D721Med (cell line): ENCODE measurements around the gene BAX.

Experiments used
- DNase-seq: peaks from one replicate; pipeline ENCODE4 v3.0.0; 2011; ENCODE audit warnings: low spot score; ENCODE audit not compliant: insufficient read length
- FAIRE-seq: peaks from 2 replicates; lab custom pipeline; 2011; peaks lifted over from hg19 to GRCh38; lab: Jason Lieb, UNC
- TF ChIP-seq, protein P1 (sequence below): IDR thresholded peaks from 2 replicates; pipeline ENCODE4 v1.5.1; 2012; ENCODE audit warnings: mild to moderate bottlenecking, control low read depth; ENCODE audit not compliant: insufficient read depth; ENCODE audit errors: missing control alignments

The BAX gene

DNA sequence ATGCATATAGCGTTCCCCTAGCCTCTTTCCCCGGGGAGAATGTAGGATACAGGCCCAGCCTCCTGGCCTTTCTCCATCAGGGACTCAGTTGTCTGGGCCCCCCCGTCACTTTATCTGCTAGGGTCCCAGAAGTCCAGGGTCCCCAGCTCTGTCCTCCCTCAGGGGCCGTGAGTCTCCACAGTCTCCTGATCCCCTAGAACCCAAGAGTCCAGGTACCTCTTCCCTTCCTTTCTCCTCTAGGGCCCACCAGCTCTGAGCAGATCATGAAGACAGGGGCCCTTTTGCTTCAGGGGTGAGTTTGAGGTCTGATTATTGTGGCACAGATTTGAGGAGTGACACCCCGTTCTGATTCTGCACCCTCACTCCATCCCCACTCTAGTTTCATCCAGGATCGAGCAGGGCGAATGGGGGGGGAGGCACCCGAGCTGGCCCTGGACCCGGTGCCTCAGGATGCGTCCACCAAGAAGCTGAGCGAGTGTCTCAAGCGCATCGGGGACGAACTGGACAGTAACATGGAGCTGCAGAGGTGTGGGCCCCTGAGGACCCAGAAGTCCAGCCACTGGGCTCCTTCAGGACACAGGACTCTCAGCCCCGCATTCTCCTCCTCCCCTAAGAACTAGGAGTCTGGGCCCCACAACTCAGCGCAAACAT lies 758 bp downstream of the BAX start:
- FAIRE-seq (no peak), DNase-seq (no peak)
- TF ChIP-seq, protein P1, sequence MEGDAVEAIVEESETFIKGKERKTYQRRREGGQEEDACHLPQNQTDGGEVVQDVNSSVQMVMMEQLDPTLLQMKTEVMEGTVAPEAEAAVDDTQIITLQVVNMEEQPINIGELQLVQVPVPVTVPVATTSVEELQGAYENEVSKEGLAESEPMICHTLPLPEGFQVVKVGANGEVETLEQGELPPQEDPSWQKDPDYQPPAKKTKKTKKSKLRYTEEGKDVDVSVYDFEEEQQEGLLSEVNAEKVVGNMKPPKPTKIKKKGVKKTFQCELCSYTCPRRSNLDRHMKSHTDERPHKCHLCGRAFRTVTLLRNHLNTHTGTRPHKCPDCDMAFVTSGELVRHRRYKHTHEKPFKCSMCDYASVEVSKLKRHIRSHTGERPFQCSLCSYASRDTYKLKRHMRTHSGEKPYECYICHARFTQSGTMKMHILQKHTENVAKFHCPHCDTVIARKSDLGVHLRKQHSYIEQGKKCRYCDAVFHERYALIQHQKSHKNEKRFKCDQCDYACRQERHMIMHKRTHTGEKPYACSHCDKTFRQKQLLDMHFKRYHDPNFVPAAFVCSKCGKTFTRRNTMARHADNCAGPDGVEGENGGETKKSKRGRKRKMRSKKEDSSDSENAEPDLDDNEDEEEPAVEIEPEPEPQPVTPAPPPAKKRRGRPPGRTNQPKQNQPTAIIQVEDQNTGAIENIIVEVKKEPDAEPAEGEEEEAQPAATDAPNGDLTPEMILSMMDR = no peak

DNA sequence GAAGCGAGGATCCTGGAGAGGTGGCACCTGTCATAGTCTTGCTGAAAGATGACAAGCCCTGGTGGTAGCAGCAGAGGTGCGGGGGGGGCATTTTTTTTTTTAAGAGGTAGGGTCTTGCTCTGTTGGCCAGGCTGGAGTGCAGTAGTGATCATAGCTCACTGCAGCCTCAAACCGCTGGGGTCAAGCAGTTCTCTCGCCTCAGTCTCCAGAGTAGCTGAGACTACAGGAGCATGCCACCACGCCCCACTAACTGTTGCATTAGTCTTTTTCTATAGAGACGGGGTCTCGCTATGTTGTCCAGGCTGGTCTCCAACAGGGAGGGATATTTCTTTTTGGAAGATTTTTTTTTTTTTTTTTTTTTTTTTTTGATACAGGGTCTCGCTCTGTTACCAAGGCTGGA lies 3.3 kb downstream of the BAX start:
- no peak for FAIRE-seq
- TF ChIP-seq, protein P1 = no peak
- DNase-seq = no peak

DNA sequence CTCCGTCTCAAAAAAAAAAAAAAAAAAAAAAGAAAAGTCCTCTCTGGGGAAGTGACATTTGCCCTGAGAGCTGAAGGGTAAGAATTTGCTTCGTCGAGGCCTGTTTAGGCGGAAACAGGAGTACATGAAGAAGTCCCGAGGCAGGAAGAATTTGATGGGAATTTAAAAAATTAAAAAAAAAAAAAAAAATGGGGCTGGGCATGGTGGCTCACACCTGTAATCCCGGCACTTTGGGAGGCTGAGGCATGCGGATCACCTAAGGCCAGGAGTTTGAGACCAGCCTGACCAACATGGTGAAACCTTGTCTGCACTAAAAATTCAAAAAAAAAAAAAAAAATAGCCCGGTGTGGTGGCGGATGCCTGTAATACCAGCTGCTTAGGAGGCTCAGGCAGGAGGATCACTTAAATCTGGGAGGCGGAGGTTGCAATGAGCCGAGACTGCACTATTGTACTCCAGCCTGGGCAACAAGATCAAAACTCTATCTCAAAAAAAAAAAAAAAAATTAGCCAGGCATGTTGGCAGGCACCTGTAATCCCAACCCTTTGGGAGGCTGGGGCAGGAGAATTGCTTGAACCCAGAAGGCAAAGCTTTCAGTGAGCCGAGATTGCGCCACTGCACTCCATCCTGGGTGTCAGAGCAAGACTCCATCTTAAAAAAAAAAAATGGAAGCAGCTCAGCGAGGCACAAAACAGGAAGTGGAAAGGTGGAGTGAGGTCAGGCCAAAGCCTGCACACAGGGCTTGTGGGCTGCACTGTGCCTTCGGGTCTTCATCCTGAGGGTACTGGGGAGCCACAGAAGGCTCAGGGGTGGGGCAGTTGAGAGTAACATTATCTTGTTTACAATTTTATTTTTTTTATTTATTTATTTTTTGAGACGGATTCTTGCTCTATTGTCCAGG lies 4.9 kb downstream of the BAX start:
- FAIRE-seq (no peak), DNase-seq (no peak)
- TF ChIP-seq, protein P1 = no peak

DNA sequence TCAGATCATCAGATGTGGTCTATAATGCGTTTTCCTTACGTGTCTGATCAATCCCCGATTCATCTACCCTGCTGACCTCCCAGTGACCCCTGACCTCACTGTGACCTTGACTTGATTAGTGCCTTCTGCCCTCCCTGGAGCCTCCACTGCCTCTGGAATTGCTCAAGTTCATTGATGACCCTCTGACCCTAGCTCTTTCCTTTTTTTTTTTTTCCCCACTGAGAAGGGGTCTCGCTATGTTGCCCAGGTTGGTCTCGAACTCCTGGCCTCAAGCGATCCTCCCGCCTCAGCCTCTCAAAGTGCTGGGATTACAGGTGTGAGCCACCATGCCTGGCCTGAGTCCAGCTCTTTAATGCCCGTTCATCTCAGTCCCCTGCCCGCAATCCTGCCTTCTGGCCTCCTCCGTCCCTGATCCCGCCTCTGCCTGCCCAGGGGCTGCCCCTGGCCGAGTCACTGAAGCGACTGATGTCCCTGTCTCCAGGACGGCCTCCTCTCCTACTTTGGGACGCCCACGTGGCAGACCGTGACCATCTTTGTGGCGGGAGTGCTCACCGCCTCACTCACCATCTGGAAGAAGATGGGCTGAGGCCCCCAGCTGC lies 6.5 kb downstream of the BAX start:
- FAIRE-seq = no peak
- TF ChIP-seq, protein P1 = no peak
- DNase-seq = no peak

DNA sequence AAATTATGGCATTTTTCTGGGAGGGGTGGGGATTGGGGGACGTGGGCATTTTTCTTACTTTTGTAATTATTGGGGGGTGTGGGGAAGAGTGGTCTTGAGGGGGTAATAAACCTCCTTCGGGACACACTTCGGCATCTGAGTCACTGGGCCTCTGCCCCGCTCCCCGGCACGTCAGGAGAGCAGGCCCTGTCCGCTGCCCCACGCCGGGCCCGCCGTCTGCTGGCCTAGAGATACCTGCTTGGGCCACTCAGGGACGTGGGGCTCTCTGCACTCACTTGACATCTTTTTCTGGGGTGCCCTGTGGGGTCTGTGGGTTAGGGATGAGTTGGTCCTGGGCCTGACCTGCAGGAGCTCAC lies 7.0 kb downstream of the BAX start:
- TF ChIP-seq, protein P1 = no peak
- no peak for FAIRE-seq

GRCh38 chr19:48962029-48962848 lies 7.6 kb downstream of the BAX start:
- no peak for FAIRE-seq
- TF ChIP-seq, protein P1 = no peak
- no peak for DNase-seq

More for the DNA sequence above, 7.0 kb downstream of the BAX start:
- DNase-seq = no peak
